HepG2 (cell line): ENCODE results near the gene RETREG2. TPM values are rescaled to one million over a fixed set of nuclear protein-coding genes. Genes with fewer than 3 reads are reported as not detected.
A peak's percentile ranks its signal among the peaks of the same experiment; 100 is the strongest.

Experiments
- BCL6 ChIP-seq: IDR thresholded peaks from 2 replicates; pipeline ENCODE4 v1.6.1; 2016; ENCODE audit warnings: missing genetic modification reagents, missing compliant biosample characterization
- KIAA2018 ChIP-seq: sonication (generic); formaldehyde crosslinking; IDR thresholded peaks from 2 replicates; pipeline ENCODE4 v1.5.0; 2020; ENCODE audit warnings: mild to moderate bottlenecking, missing genetic modification reagents, borderline replicate concordance
- MAF1 ChIP-seq: sonication (generic); formaldehyde crosslinking; IDR thresholded peaks from 2 replicates; pipeline ENCODE4 v1.5.0; 2020; ENCODE audit warnings: missing genetic modification reagents, borderline replicate concordance
- SCMH1 ChIP-seq: sonication (generic); formaldehyde crosslinking; IDR thresholded peaks from 2 replicates; pipeline ENCODE4 v1.9.0; 2021; ENCODE audit warnings: missing genetic modification reagents, mild to moderate bottlenecking, borderline replicate concordance
- ZNF138 ChIP-seq: sonication (generic); formaldehyde crosslinking; IDR thresholded peaks from 2 replicates; pipeline ENCODE4 v1.5.0; 2020; ENCODE audit warnings: mild to moderate bottlenecking, low read depth, missing genetic modification reagents
- ZNF274 ChIP-seq: sonication (generic); formaldehyde crosslinking; IDR thresholded peaks from 2 replicates; pipeline ENCODE4 v1.5.1; 2020; ENCODE audit warnings: mild to moderate bottlenecking, missing genetic modification reagents
- ZNF329 ChIP-seq: sonication (generic); formaldehyde crosslinking; IDR thresholded peaks from 2 replicates; pipeline ENCODE4 v1.9.0; 2021; ENCODE audit warnings: low read depth, mild to moderate bottlenecking, missing genetic modification reagents
- ZNF512B ChIP-seq: sonication (generic); formaldehyde crosslinking; IDR thresholded peaks from 2 replicates; pipeline ENCODE4 v1.5.1; 2020; ENCODE audit warnings: missing genetic modification reagents, mild to moderate bottlenecking, borderline replicate concordance
- polyA plus RNA-seq, 8 experiments: library from polyadenylated mRNA; depleted of rRNA in 3 of 8; stranded (reverse) in 7 of 8; unstranded in 1 of 8; fragments of >200 nt; fragmentation: Illumina TruSeq in 4 of 8; extraction: Trizol in 4 of 8; gene quantifications; 2 replicates each; pipeline versions ENCODE4 v1.2.1 to v1.2.3, GENCODE V29; 2011 to 2016; ENCODE audit warnings: low read depth in 4 of 8, missing spikeins in 1 of 8, mixed read lengths in 1 of 8; ENCODE audit not compliant: insufficient read depth in 1 of 8
- total RNA-seq, 5 experiments: library from RNA; depleted of rRNA; stranded (reverse); fragments of >200 nt; fragmentation: Illumina TruSeq; extraction: Trizol; gene quantifications; 2 replicates each; pipeline ENCODE4 v1.2.3, GENCODE V29; 2016; ENCODE audit warnings: low read depth in 1 of 5
- TF ChIP-seq, protein P1 (sequence below): sonication (generic); formaldehyde crosslinking; IDR thresholded peaks from 2 replicates; pipeline ENCODE4 v1.4.0; 2020; ENCODE audit warnings: missing genetic modification reagents

RETREG2 gene
- total and polyA plus RNA-seq, 2 of the 13 experiments (the other 11 are each of a cell fraction or from before 2014, with no cell fraction given): 86.0 to 134 TPM

- TF ChIP-seq, protein P1, sequence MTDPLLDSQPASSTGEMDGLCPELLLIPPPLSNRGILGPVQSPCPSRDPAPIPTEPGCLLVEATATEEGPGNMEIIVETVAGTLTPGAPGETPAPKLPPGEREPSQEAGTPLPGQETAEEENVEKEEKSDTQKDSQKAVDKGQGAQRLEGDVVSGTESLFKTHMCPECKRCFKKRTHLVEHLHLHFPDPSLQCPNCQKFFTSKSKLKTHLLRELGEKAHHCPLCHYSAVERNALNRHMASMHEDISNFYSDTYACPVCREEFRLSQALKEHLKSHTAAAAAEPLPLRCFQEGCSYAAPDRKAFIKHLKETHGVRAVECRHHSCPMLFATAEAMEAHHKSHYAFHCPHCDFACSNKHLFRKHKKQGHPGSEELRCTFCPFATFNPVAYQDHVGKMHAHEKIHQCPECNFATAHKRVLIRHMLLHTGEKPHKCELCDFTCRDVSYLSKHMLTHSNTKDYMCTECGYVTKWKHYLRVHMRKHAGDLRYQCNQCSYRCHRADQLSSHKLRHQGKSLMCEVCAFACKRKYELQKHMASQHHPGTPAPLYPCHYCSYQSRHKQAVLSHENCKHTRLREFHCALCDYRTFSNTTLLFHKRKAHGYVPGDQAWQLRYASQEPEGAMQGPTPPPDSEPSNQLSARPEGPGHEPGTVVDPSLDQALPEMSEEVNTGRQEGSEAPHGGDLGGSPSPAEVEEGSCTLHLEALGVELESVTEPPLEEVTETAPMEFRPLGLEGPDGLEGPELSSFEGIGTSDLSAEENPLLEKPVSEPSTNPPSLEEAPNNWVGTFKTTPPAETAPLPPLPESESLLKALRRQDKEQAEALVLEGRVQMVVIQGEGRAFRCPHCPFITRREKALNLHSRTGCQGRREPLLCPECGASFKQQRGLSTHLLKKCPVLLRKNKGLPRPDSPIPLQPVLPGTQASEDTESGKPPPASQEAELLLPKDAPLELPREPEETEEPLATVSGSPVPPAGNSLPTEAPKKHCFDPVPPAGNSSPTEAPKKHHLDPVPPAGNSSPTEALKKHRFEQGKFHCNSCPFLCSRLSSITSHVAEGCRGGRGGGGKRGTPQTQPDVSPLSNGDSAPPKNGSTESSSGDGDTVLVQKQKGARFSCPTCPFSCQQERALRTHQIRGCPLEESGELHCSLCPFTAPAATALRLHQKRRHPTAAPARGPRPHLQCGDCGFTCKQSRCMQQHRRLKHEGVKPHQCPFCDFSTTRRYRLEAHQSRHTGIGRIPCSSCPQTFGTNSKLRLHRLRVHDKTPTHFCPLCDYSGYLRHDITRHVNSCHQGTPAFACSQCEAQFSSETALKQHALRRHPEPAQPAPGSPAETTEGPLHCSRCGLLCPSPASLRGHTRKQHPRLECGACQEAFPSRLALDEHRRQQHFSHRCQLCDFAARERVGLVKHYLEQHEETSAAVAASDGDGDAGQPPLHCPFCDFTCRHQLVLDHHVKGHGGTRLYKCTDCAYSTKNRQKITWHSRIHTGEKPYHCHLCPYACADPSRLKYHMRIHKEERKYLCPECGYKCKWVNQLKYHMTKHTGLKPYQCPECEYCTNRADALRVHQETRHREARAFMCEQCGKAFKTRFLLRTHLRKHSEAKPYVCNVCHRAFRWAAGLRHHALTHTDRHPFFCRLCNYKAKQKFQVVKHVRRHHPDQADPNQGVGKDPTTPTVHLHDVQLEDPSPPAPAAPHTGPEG (CRISPR knock-in tag): peak; percentile 84
- no peak for TF ChIP-seq KIAA2018 (CRISPR knock-in tag)
- peak; percentile 48; the same call in 1 of the 2 replicates for TF ChIP-seq MAF1 (CRISPR knock-in tag)
- TF ChIP-seq ZNF329: no peak
- TF ChIP-seq BCL6 (CRISPR knock-in tag): peak; percentile 59
- TF ChIP-seq ZNF274: peak; percentile 98
- TF ChIP-seq ZNF512B: no peak
- TF ChIP-seq SCMH1 (CRISPR knock-in tag): no peak
- TF ChIP-seq ZNF138: peak; percentile 79; the same call in 1 of the 2 replicates
These were observed 17.7 kb upstream of the RETREG2 start, which contains the start of gene NHEJ1 (continued) for GRCh38 chr2:219160186-219161017.
